Coronary artery (tissue), 2 donors: ENCODE measurements around the gene KCNMA1.

Source experiments
- DNase-seq: peaks from one replicate; pipeline ENCODE4 v3.0.0-alpha.2; 2017; ENCODE audit warnings: low spot score
- H3K27ac ChIP-seq, 2 donors: fragments of 200-600 bp; sonication (generic); one replicate each; pipeline ENCODE4 v1.5.1; 2016 to 2019
- H3K4me3 ChIP-seq: fragments of 200-600 bp; sonication (generic); 2 replicates; pipeline ENCODE4 v1.5.1; 2016; ENCODE audit warnings: mild to moderate bottlenecking, moderate library complexity
- TF ChIP-seq, protein P1 (sequence below): fragments of 200-600 bp; sonication (generic); IDR thresholded peaks from one replicate; pipeline ENCODE4 v1.5.1; 2019; ENCODE audit warnings: antibody characterized with exemption

Gene KCNMA1

GRCh38 chr10:76973091-76974016 lies 664.3 kb downstream of the KCNMA1 start:
- DNase-seq, result no peak

GRCh38 chr10:76972541-76972940 lies 665.1 kb downstream of the KCNMA1 start:
- Histone ChIP-seq H3K27ac (no peak overlapping the region), H3K4me3 (no peak overlapping the region)
- DNase-seq, result no peak
- TF ChIP-seq, protein P1, sequence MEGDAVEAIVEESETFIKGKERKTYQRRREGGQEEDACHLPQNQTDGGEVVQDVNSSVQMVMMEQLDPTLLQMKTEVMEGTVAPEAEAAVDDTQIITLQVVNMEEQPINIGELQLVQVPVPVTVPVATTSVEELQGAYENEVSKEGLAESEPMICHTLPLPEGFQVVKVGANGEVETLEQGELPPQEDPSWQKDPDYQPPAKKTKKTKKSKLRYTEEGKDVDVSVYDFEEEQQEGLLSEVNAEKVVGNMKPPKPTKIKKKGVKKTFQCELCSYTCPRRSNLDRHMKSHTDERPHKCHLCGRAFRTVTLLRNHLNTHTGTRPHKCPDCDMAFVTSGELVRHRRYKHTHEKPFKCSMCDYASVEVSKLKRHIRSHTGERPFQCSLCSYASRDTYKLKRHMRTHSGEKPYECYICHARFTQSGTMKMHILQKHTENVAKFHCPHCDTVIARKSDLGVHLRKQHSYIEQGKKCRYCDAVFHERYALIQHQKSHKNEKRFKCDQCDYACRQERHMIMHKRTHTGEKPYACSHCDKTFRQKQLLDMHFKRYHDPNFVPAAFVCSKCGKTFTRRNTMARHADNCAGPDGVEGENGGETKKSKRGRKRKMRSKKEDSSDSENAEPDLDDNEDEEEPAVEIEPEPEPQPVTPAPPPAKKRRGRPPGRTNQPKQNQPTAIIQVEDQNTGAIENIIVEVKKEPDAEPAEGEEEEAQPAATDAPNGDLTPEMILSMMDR, result no peak

More at GRCh38 chr10:76973091-76974016, 664.3 kb downstream of the KCNMA1 start:
- Histone ChIP-seq H3K4me3 (no peak overlapping the region), H3K27ac (no peak overlapping the region)
- TF ChIP-seq, protein P1, result no peak

DNA sequence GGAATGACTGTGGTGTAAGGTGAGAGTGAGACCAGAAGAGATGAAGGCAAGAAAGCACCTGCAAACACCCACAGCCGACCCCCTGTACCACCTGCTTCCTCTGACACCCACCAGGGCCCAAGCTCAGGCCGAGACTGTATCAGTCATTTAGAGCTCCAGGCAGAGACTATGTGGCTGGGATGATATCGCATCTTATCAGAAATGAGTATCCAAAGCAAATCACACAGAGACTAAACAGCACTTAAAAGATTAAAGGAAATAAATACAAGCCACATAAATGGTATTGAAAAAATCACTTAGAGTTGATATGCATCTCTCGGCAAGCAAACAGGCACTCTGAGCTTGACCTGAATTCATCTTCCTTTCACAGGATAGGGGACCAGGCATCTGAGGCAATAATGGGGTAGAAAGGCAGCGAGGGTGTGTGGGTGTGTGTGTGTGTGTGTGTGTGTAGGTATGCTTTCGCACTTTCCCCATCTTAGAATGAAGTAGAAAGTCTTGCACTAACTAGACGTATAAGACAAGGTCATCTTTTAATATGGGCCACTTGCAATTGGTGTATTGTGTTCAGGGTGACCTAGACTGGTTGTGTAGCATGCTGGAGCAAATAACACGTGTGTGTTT lies 665.9 kb downstream of the KCNMA1 start:
- TF ChIP-seq, protein P1, result no peak
- DNase-seq, result no peak
- Histone ChIP-seq H3K27ac (no peak overlapping the region), H3K4me3 (no peak overlapping the region)

DNA sequence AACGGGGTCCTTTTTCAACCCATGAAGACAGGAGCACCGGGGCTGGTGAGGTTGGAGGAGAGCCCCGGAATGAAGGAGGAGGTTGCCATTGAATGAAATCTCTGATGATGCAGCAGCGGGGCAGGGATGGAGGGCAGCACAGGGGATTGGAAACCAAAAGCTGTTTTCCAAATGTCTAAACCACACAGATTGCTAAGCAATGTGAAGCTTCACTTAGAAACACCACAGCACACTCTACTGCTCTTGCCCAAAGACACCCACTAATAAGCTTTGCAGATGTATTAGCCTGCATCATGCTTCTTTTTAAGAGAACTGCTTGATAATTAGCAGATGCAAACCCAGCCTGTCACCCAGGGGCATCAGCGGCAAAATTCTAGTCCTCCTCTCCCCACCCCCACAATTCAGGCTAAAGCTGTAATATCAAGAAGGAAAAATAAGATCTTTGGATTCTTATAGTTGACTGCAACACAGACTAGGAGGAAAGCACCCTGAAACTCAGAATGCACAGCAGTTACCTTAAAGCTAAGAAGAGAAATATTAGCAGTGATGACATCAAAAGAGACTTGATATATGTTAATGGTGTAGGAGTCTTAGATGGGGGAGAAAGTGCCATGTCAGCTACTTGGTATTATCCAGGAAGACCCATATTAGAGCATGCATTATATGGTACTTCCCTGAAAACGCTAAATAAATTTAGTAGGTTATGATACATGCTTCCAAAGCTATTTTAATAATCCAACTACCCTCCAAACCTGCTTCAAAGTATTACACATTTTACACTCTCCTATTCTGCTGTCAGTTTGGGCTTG lies 666.7 kb downstream of the KCNMA1 start:
- TF ChIP-seq, protein P1, result no peak
- Histone ChIP-seq H3K27ac (no peak overlapping the region), H3K4me3 (no peak overlapping the region)
- no peak for DNase-seq

DNA sequence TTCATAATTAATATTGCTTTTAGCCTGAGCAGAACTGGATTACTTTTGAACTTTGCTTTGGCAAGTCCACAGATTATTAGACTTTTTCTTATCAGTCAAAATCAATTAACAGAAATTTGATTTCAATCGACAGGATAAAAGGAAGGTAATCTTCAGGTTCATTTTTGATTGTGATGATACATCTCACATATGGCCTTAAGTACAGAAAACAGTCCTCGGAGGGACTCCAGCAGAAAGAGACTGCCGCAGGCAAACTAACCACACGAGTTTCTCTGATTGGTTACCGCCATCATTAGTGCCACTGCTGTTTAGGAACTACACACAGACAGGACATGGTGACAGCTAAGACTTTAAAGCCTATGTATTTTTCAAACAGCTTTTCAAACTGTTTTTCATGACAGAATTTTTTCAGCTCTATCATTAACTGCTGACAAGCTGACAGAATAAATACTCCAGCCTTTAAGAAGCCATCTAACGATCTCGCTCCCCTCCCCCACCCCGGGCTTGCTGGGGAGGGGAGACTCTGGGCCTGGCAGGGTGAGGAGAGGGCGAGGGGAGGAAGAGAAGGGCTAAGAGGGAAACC lies 668.2 kb downstream of the KCNMA1 start:
- no peak for DNase-seq
- TF ChIP-seq, protein P1, result no peak
- Histone ChIP-seq H3K27ac (no peak overlapping the region), H3K4me3 (no peak overlapping the region)

DNA sequence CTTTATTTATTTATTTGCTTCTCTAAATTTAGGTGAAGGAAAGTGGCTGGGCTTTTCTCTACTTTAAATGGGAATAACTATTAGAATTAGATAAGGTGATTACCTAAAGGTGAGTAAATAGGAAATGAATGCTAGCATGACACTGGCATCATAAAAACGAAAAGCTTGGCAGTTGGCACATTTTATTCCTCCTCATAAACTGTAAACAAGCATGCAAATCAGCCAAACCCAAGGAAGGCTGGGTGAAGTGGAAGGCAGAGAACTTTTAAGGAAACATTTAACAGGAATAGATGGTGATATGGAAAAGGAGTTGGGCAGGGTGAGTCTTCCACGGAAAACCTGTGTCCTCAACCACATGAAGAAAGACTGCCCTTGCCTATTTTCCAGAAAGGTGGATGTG lies 669.1 kb downstream of the KCNMA1 start:
- TF ChIP-seq, protein P1, result no peak
- Histone ChIP-seq H3K4me3 (no peak overlapping the region), H3K27ac (no peak overlapping the region)
- no peak for DNase-seq
